ENCODE results near the gene CEP152. TPM values are rescaled to one million over a fixed set of nuclear protein-coding genes. Genes with fewer than 3 reads are reported as not detected.

CEP152 gene
- total and polyA plus RNA-seq, 11 donors, result 0.61 to 3.2 (median 1.6) TPM

DNA sequence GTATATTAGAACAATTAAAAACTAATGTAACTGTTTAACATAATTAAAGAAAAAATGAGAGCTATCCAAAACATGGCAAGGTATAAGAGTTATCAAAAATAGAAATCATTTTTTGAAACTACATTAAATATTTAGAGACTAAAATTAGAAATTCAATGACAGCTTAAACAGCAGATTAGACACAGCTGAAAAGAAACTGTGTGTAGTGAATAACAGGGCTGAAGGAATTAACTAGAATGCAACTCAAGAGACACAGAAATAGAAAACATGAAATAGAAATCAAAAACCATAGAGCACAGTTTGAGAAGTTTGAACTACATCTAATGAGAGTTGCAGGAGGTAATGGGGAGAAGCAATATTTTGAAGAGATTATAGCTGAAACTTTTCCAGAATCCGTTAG lies 105.5 kb downstream of the CEP152 start:
- Histone ChIP-seq H3K9me3 (peaks cover 0 to 26% (median 8%) of the 10 kb centered on the region in 12 donors), H3K27ac (no peak overlapping the region), H3K36me3 (no peaks in the 10 kb centered on the region), H3K4me3 (no peak overlapping the region), H3K4me1 (no peaks in the 10 kb centered on the region), H3K27me3 (no peaks in the 10 kb centered on the region)
- no peak for TF ChIP-seq POLR2A (IDR thresholded peaks at IDR 0.05)
- TF ChIP-seq, protein P1, sequence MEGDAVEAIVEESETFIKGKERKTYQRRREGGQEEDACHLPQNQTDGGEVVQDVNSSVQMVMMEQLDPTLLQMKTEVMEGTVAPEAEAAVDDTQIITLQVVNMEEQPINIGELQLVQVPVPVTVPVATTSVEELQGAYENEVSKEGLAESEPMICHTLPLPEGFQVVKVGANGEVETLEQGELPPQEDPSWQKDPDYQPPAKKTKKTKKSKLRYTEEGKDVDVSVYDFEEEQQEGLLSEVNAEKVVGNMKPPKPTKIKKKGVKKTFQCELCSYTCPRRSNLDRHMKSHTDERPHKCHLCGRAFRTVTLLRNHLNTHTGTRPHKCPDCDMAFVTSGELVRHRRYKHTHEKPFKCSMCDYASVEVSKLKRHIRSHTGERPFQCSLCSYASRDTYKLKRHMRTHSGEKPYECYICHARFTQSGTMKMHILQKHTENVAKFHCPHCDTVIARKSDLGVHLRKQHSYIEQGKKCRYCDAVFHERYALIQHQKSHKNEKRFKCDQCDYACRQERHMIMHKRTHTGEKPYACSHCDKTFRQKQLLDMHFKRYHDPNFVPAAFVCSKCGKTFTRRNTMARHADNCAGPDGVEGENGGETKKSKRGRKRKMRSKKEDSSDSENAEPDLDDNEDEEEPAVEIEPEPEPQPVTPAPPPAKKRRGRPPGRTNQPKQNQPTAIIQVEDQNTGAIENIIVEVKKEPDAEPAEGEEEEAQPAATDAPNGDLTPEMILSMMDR (IDR thresholded peaks at IDR 0.05), result no peak
- DNase-seq, result no peak
- no peak for ATAC-seq
- WGBS, 4 donors, result 84 to 93% (median 85%) methylated on average over 1 of the region's 1 CpG
- intact Hi-C loops (cut with DNase I), result loop anchor here in 1 of 10 donors (10.0 kb wide), 1 partner anchor 61 kb away; the partner anchor contains the start of gene FBN1

- no peaks in the 10 kb centered on the region for H3K4me1 ChIP-seq
- WGBS, 4 donors, result 96 to 100% (median 97%) methylated on average over 1 of the region's 1 CpG
- TF ChIP-seq, protein P1 (IDR thresholded peaks at IDR 0.05), result no peak
- TF ChIP-seq POLR2A (IDR thresholded peaks at IDR 0.05), result no peak
- no peaks in the 10 kb centered on the region for H3K27me3 ChIP-seq
- intact Hi-C loops (cut with DNase I), result loop anchor here in 1 of 10 donors (10.0 kb wide), 1 partner anchor 59 kb away; the partner anchor contains the start of gene FBN1
- H3K4me3 ChIP-seq, result no peak overlapping the region
- DNase-seq (no peak), ATAC-seq (no peak)
- peaks cover 0 to 26% (median 8%) of the 10 kb centered on the region in 12 donors for H3K9me3 ChIP-seq
- no peaks in the 10 kb centered on the region for H3K36me3 ChIP-seq
- no peak overlapping the region for H3K27ac ChIP-seq
Observed at GRCh38 chr15:48703544-48703943, 107.3 kb downstream of the CEP152 start.

- Histone ChIP-seq H3K4me3 (no peak overlapping the region), H3K4me1 (peaks cover 0 to 4% (median 0%) of the 10 kb centered on the region in 12 donors), H3K36me3 (no peaks in the 10 kb centered on the region), H3K9me3 (peaks cover 0 to 26% (median 8%) of the 10 kb centered on the region in 12 donors), H3K27ac (no peak overlapping the region), H3K27me3 (no peaks in the 10 kb centered on the region)
- TF ChIP-seq, protein P1 (IDR thresholded peaks at IDR 0.05), result no peak
- TF ChIP-seq POLR2A (IDR thresholded peaks at IDR 0.05), result no peak
- ATAC-seq (no peak), DNase-seq (no peak)
- intact Hi-C loops (cut with DNase I), result loop anchor here in 1 of 10 donors (10.0 kb wide), 1 partner anchor 58 kb away; the partner anchor contains the start of gene FBN1
- 82 to 92% (median 84%) methylated on average over 2 of the region's 2 CpGs for WGBS, 4 donors
Observed at GRCh38 chr15:48702569-48703236, 108.2 kb downstream of the CEP152 start.

GRCh38 chr15:48696627-48697312 lies 114.1 kb downstream of the CEP152 start:
- no peak overlapping the region for H3K4me3 ChIP-seq
- 35 to 63% (median 39%) methylated on average over 3 of the region's 3 CpGs for WGBS, 4 donors
- no peak for ATAC-seq

More at GRCh38 chr15:48696627-48697312, 114.1 kb downstream of the CEP152 start:
- no peaks in the 10 kb centered on the region for H3K9me3 ChIP-seq
- H3K36me3 ChIP-seq, result no peaks in the 10 kb centered on the region
- H3K27me3 ChIP-seq, result no peaks in the 10 kb centered on the region
- TF ChIP-seq, protein P1 (IDR thresholded peaks at IDR 0.05), result no peak
- TF ChIP-seq POLR2A (IDR thresholded peaks at IDR 0.05), result no peak
- peaks cover 0 to 4% (median 0%) of the 10 kb centered on the region in 12 donors for H3K4me1 ChIP-seq
- H3K27ac ChIP-seq, result no peak overlapping the region
- no peak for DNase-seq
- intact Hi-C loops (cut with DNase I), result no loop called here

Measured in heart left ventricle (tissue), 16 donors.